K562 (cell line): Measurements from ENCODE around the gene MTCL3.

Source experiments
- ATAC-seq: fragments of 200-7000 bp; cut with Tn5 transposase; 3 replicates; pipeline ENCODE4 v1.9.1; 2020; ENCODE audit warnings: moderate library complexity
- BruUV-seq: library from RNA; stranded (reverse); fragments of 400-500 nt; replicated peaks from 2 replicates; lab custom pipeline; 2021; lab: Mats Ljungman, UMichigan
- CTCF ChIA-PET: fragments of 300-600 bp; formaldehyde crosslinking; extraction: SDS; loops from one replicate; lab custom pipeline; 2021; ENCODE audit warnings: low intra/inter-chr PET ratio; lab: Yijun Ruan, JAX
- POLR2A ChIA-PET: fragments of 300-600, 350-650 bp; sonication (Branson Sonifier 250); formaldehyde crosslinking; extraction: SDS; loops from one replicate; lab custom pipeline; 2021; ENCODE audit warnings: antibody characterized with exemption, inconsistent platforms; lab: Yijun Ruan, JAX
- DNase-seq, 4 experiments: peaks; one replicate each; pipeline versions ENCODE4 v3.0.0 to v3.0.0-alpha.2; 2011 to 2018; ENCODE audit warnings: low spot score in 3 of 4, mixed read lengths in 3 of 4; ENCODE audit errors: extremely low read depth in 1 of 4
- FAIRE-seq: peaks from 2 replicates; lab custom pipeline; 2011; peaks lifted over from hg19 to GRCh38; lab: Jason Lieb, UNC
- H2AFZ ChIP-seq: 2 replicates; pipeline ENCODE4 v1.6.0; 2011; ENCODE audit warnings: low read depth, low read length, control low read depth, inconsistent platforms
- H3K27ac ChIP-seq: fragments of 200-600 bp; 3 replicates; pipeline ENCODE4 v1.8.0; 2011; ENCODE audit warnings: low read depth, mild to moderate bottlenecking, control low read depth, inconsistent platforms, low read length, moderate library complexity, mixed read lengths; ENCODE audit errors: extremely low read depth
- H3K27me3 ChIP-seq, 2 experiments: fragments of 300-600 bp in 1 of 2; 2 replicates in 1 of 2; 3 replicates in 1 of 2; pipeline versions ENCODE4 v1.6.0 to v1.8.0; 2011; ENCODE audit warnings: inconsistent platforms in 2 of 2, low read length in 2 of 2, mild to moderate bottlenecking in 1 of 2, mixed read lengths in 1 of 2, moderate library complexity in 1 of 2; ENCODE audit not compliant: control insufficient read depth in 2 of 2, insufficient read depth in 2 of 2
- H3K36me3 ChIP-seq: fragments of 300-600 bp; 3 replicates; pipeline ENCODE4 v1.8.0; 2011; ENCODE audit warnings: mild to moderate bottlenecking, low read length, inconsistent platforms; ENCODE audit not compliant: control insufficient read depth, insufficient read depth
- H3K4me1 ChIP-seq, 2 experiments: fragments of 200-600 bp in 1 of 2; replicated peaks in 1 of 2; 2 replicates in 1 of 2; 3 replicates in 1 of 2; pipeline versions ENCODE4 v1.5.1 to v1.8.0; 2011; ENCODE audit warnings: inconsistent platforms in 2 of 2, low read length in 2 of 2, mild to moderate bottlenecking in 1 of 2, mixed read lengths in 1 of 2, moderate library complexity in 1 of 2; ENCODE audit not compliant: control insufficient read depth in 2 of 2, insufficient read depth in 2 of 2
- H3K4me2 ChIP-seq: 2 replicates; pipeline ENCODE4 v1.6.1; 2011; ENCODE audit warnings: low read length, control low read depth, inconsistent platforms, mixed read lengths; ENCODE audit not compliant: insufficient read depth
- H3K4me3 ChIP-seq: fragments of 200-600 bp; sonication (generic), shearing (Covaris generic); 2 replicates; pipeline ENCODE4 v1.5.1; 2016; ENCODE audit warnings: control low read depth, inconsistent platforms
- H3K79me2 ChIP-seq: fragments of 200-600 bp; 3 replicates; pipeline ENCODE4 v1.8.0; 2011; ENCODE audit warnings: low read length, inconsistent platforms; ENCODE audit not compliant: control insufficient read depth, insufficient read depth
- H3K9ac ChIP-seq, 2 experiments: 2 replicates each; pipeline versions ENCODE4 v1.6.0 to v1.6.1; 2011; ENCODE audit warnings: low read depth in 2 of 2, low read length in 2 of 2, control low read depth in 1 of 2, inconsistent platforms in 1 of 2, mild to moderate bottlenecking in 1 of 2, mixed read lengths in 1 of 2; ENCODE audit not compliant: insufficient read depth in 1 of 2
- H3K9me1 ChIP-seq: one replicate; pipeline ENCODE4 v1.6.0; 2011; ENCODE audit warnings: inconsistent platforms, mild to moderate bottlenecking, low read length, moderate library complexity; ENCODE audit not compliant: control insufficient read depth, insufficient read depth
- H3K9me3 ChIP-seq: replicated peaks from 2 replicates; pipeline ENCODE4 v1.5.1; 2011; ENCODE audit warnings: low read depth, low read length, inconsistent platforms; ENCODE audit not compliant: control insufficient read depth, insufficient read depth
- H4K20me1 ChIP-seq: replicated peaks from 2 replicates; pipeline ENCODE4 v1.6.1; 2011; ENCODE audit warnings: low read length, inconsistent platforms, mixed read lengths; ENCODE audit not compliant: control insufficient read depth, insufficient read depth
- BRF2 ChIP-seq: IDR thresholded peaks from 3 replicates; pipeline ENCODE4 v1.6.1; 2011; ENCODE audit warnings: borderline replicate concordance, mild to moderate bottlenecking; ENCODE audit not compliant: insufficient read length, insufficient read depth
- GABPA ChIP-seq: fragments of 200-800 bp; sonication (Bioruptor generic); conservative IDR thresholded peaks from 2 replicates; pipeline ENCODE4 v1.6.1; 2016; ENCODE audit warnings: low read depth, missing genetic modification characterization, missing compliant biosample characterization
- GTF2E2 ChIP-seq: fragments of 200-800 bp; sonication (Bioruptor generic); IDR thresholded peaks from 2 replicates; pipeline ENCODE4 v1.6.1; 2016; ENCODE audit warnings: missing genetic modification characterization, missing compliant biosample characterization
- MIER1 ChIP-seq: fragments of 450-650 bp; IDR thresholded peaks from 2 replicates; pipeline ENCODE4 v1.6.1; 2016; ENCODE audit warnings: antibody characterized with exemption, mild to moderate bottlenecking, low read depth
- NR1H2 ChIP-seq: sonication (generic); formaldehyde crosslinking; IDR thresholded peaks from 2 replicates; pipeline ENCODE4 v1.4.0; 2020; ENCODE audit warnings: mild to moderate bottlenecking, missing genetic modification reagents
- NRF1 ChIP-seq, 2 experiments: fragments of 450-650 bp; IDR thresholded peaks in 1 of 2; conservative IDR thresholded peaks in 1 of 2; 2 replicates each; pipeline ENCODE4 v1.6.1; 2014; ENCODE audit warnings: mild to moderate bottlenecking in 2 of 2
- RBM15 ChIP-seq: fragments of 200-400 bp; formaldehyde crosslinking; IDR thresholded peaks from 2 replicates; pipeline ENCODE4 v1.6.1; 2018; ENCODE audit warnings: mild to moderate bottlenecking, low read length, moderate library complexity; ENCODE audit not compliant: insufficient read depth
- SREBF1 ChIP-seq: fragments of 150-350 bp; IDR thresholded peaks from 2 replicates; pipeline ENCODE4 v1.6.1; 2014; ENCODE audit warnings: antibody characterized with exemption, low read depth, low read length, borderline replicate concordance
- TAF1 ChIP-seq: IDR thresholded peaks from 2 replicates; pipeline ENCODE4 v1.6.1; 2011; ENCODE audit warnings: mild to moderate bottlenecking, low read length, moderate library complexity; ENCODE audit not compliant: insufficient read depth, control insufficient read depth, severe bottlenecking; ENCODE audit errors: extremely low read depth
- TCFL5 ChIP-seq: fragments of 250-450 bp; sonication (Bioruptor Pico); conservative IDR thresholded peaks from 2 replicates; pipeline ENCODE4 v1.6.1; 2021; ENCODE audit warnings: mild to moderate bottlenecking, moderate library complexity, matching md5 sums
- TEAD1 ChIP-seq, 2 experiments: fragments of 450-650 bp in 1 of 2; sonication (generic) in 1 of 2; formaldehyde crosslinking; IDR thresholded peaks; 2 replicates each; pipeline versions ENCODE4 v1.4.0 to v1.8.0; 2020 to 2022; ENCODE audit warnings: mild to moderate bottlenecking in 2 of 2, missing genetic modification reagents in 1 of 2
- TEAD4 ChIP-seq, 2 experiments: sonication (generic) in 1 of 2; formaldehyde crosslinking in 1 of 2; IDR thresholded peaks; 2 replicates each; pipeline versions ENCODE4 v1.6.1 to v1.8.0; 2012 to 2022; ENCODE audit warnings: borderline replicate concordance in 1 of 2, inconsistent platforms in 1 of 2, low read length in 1 of 2, mild to moderate bottlenecking in 1 of 2, missing genetic modification reagents in 1 of 2
- WHSC1 ChIP-seq: IDR thresholded peaks from one replicate; pipeline ENCODE4 v1.6.1; 2012; ENCODE audit warnings: low read length, control low read depth, inconsistent platforms
- ZC3H4 ChIP-seq: sonication (generic); formaldehyde crosslinking; IDR thresholded peaks from 2 replicates; pipeline ENCODE4 v1.9.0; 2021; ENCODE audit warnings: missing genetic modification reagents, borderline replicate concordance
- ZNF644 ChIP-seq: fragments of 200-800 bp; sonication (Bioruptor generic); IDR thresholded peaks from 2 replicates; pipeline ENCODE4 v1.6.1; 2016; ENCODE audit warnings: low read depth, missing genetic modification characterization, missing compliant biosample characterization
- ZNF696 ChIP-seq: fragments of 250-450 bp; sonication (Bioruptor Pico); conservative IDR thresholded peaks from 2 replicates; pipeline ENCODE4 v1.4.0; 2020; ENCODE audit warnings: mild to moderate bottlenecking, moderate library complexity
- WGBS: fragments of 100-300 bp; shearing (Covaris generic); methylation state at CpG from one replicate; pipeline ENCODE4 v1.1.6; 2016; ENCODE audit warnings: low coverage, mixed read lengths; ENCODE audit not compliant: insufficient coverage; ENCODE audit errors: missing lambda C conversion rate; 5-methylcytosine and 5-hydroxymethylcytosine counted together
- in situ Hi-C: fragments of 300-500 bp; cut with MboI; formaldehyde crosslinking; loops from 4 replicates; pipeline ENCODE4 v1.15.0; 2018; ENCODE audit warnings: inconsistent platforms, mixed read lengths
- intact Hi-C: fragments of 100-400 bp; cut with micrococcal nuclease; formaldehyde crosslinking; loops from 2 replicates; pipeline ENCODE4 v1.14.2; 2022
- TF ChIP-seq, protein P1 (sequence below): fragments of 450-650 bp; IDR thresholded peaks from 2 replicates; pipeline ENCODE4 v1.6.1; 2017; ENCODE audit warnings: mild to moderate bottlenecking, moderate library complexity
- TF ChIP-seq, protein P2 (sequence below): fragments of 250-450 bp; sonication (Bioruptor Pico); IDR thresholded peaks from 2 replicates; pipeline ENCODE4 v1.4.0; 2020
- TF ChIP-seq, protein P3 (sequence below), 2 experiments: fragments of 250-450 bp in 1 of 2; fragments of 450-650 bp in 1 of 2; sonication (Bioruptor Pico) in 1 of 2; IDR thresholded peaks; 2 replicates each; pipeline versions ENCODE4 v1.6.1 to v1.8.0; 2016 to 2021; ENCODE audit warnings: mild to moderate bottlenecking in 2 of 2, moderate library complexity in 2 of 2, missing compliant biosample characterization in 1 of 2, missing genetic modification characterization in 1 of 2

MTCL3 gene

DNA sequence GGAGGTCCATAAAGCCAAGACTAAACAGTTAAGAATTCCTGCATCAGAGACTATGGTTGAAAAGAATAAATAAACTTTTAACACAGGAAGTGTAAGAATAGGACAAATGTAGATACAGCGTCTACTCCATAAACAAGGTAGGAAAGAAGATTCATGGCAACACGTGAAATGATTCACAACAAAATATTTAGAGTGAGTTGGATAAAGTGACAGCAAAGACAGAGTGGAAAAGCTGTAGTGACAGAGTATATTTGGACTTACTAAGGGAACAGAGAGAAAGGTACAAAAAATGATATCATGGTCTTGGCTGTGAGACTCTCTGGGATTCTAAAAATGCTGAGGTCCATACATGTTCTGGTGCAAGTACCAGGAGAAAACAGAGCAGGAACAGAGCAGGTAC is 38.0 kb downstream of the MTCL3 start:
- CTCF ChIA-PET, result no interaction called here
- no peak for ATAC-seq
- no peak for FAIRE-seq
- Histone ChIP-seq H3K36me3 (no peaks in the 10 kb centered on the region), H3K27me3 (no peaks in the 10 kb centered on the region; a peak in 1 of 5 replicates), H2AFZ (no peak overlapping the region), H3K4me3 (no peak overlapping the region), H4K20me1 (no peaks in the 10 kb centered on the region), H3K9me3 (no peaks in the 10 kb centered on the region), H3K4me2 (no peak overlapping the region), H3K9me1 (no peaks in the 10 kb centered on the region), H3K4me1 (no peaks in the 10 kb centered on the region), H3K27ac (no peak overlapping the region), H3K79me2 (no peaks in the 10 kb centered on the region), H3K9ac (no peak overlapping the region)
- POLR2A ChIA-PET, result no interaction called here
- DNase-seq, result no peak
- WGBS, result 0% methylated on average over 2 of the region's 2 CpGs
- TF ChIP-seq, protein P1, sequence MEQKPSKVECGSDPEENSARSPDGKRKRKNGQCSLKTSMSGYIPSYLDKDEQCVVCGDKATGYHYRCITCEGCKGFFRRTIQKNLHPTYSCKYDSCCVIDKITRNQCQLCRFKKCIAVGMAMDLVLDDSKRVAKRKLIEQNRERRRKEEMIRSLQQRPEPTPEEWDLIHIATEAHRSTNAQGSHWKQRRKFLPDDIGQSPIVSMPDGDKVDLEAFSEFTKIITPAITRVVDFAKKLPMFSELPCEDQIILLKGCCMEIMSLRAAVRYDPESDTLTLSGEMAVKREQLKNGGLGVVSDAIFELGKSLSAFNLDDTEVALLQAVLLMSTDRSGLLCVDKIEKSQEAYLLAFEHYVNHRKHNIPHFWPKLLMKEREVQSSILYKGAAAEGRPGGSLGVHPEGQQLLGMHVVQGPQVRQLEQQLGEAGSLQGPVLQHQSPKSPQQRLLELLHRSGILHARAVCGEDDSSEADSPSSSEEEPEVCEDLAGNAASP, result no peak
- TF ChIP-seq TAF1, result no peak
- no peak for TF ChIP-seq RBM15
- TF ChIP-seq GABPA (tag), result no peak
- no peak for TF ChIP-seq NRF1 (conservative IDR thresholded peaks at IDR 0.05 in 1 of 2, IDR thresholded peaks at IDR 0.05 in 1 of 2)
- TF ChIP-seq ZC3H4 (CRISPR knock-in tag), result no peak
- TF ChIP-seq ZNF644 (tag), result no peak
- TF ChIP-seq TCFL5, result no peak
- TF ChIP-seq, protein P2, sequence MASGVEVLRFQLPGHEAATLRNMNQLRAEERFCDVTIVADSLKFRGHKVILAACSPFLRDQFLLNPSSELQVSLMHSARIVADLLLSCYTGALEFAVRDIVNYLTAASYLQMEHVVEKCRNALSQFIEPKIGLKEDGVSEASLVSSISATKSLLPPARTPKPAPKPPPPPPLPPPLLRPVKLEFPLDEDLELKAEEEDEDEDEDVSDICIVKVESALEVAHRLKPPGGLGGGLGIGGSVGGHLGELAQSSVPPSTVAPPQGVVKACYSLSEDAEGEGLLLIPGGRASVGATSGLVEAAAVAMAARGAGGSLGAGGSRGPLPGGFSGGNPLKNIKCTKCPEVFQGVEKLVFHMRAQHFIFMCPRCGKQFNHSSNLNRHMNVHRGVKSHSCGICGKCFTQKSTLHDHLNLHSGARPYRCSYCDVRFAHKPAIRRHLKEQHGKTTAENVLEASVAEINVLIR (CRISPR knock-in tag), result no peak
- TF ChIP-seq WHSC1, result no peak
- TF ChIP-seq NR1H2 (CRISPR knock-in tag), result no peak
- no peak for TF ChIP-seq TEAD4 (IDR thresholded peaks at IDR 0.05; ENCODE audit: low read length)
- no peak for TF ChIP-seq TEAD4 (CRISPR knock-in tag; IDR thresholded peaks at IDR 0.05; ENCODE audit: borderline replicate concordance)
- no peak for TF ChIP-seq ZNF696
- TF ChIP-seq, protein P3, sequence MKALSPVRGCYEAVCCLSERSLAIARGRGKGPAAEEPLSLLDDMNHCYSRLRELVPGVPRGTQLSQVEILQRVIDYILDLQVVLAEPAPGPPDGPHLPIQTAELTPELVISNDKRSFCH (CRISPR knock-in tag; IDR thresholded peaks at IDR 0.05), result no peak
- TF ChIP-seq, protein P3 (tag; IDR thresholded peaks at IDR 0.05), result no peak
- TF ChIP-seq GTF2E2 (tag), result no peak
- TF ChIP-seq BRF2, result no peak
- TF ChIP-seq MIER1, result no peak
- TF ChIP-seq SREBF1, result no peak
- TF ChIP-seq TEAD1 (CRISPR knock-in tag; IDR thresholded peaks at IDR 0.05), result no peak
- intact Hi-C loops (no loop called here), in situ Hi-C loops (no loop called here)
- no TSS peak for BruUV-seq
